Medulla oblongata (tissue), 1 donor: Measurements from ENCODE around the gene SIK3.
"Not testable (repeated sequence)": the region's sequence is repeated elsewhere in the genome, so short reads cannot be mapped to it uniquely, and the experiment has no call there.

Experiments
- DNase-seq: peaks from one replicate; pipeline ENCODE4 v3.0.0-alpha.2; 2015; ENCODE audit errors: extremely low spot score

The SIK3 gene

DNA sequence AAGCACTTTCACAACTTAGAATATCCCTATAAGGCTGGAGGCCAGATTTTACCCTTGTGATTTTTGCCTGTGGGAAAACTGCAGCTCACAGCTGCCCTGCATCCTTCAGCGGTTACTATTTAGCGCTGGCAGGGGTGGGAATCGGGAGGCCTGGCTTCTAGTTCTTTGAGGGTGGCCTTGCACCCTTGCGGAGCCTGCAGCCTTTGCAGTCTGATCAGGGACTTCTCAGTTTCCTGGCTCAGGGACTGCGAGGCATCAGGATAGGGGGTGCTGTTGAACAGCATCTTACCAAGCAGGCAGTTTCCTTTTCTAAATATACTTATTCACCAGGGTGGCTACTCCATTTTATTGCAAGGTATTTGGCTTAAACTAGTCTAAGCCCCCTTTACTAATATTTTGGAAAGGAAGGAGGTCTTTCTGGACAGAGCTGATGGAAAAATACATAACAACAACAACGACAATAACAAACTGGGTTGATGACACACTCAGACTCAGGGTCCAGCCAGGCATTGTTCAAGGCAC, 257.9 kb downstream of the SIK3 start:
- DNase-seq = peak; percentile 52

DNA sequence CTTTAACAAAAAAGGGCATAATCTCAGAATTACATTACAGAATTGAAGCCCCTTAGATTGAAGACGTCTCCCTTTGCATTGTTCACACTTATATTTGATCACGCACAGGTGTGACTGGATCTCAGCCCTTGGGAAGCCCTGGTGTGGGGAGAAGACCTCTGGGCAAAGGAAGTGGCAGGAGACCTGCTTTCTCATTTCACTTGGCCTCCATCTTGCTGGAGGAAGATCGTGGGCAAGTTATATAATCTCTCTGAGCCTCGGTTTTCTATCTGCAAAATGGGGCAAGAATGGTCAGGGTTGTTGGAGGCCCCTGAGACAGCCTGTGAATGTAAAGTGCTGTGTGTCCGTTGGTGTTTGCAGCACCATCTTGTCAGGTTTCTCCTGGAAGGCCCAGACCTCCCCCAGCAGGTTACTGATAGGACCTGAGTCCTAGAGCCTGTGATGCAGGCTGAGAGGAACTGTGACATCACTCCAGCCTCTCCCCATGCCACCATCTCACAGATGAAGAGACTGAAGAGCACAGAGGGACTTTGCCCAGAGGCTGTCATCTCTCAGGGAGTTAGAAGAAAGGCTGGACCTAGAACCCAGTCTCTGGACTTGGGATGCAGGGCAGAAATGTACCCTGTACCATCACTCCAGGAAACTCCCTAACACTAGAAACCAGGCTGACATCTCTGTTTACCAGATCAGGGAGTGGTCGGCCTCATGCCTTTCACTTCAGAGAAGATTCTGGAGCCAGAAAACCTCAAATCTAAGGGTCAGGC, 259.7 kb downstream of the SIK3 start:
- DNase-seq = no peak

DNA sequence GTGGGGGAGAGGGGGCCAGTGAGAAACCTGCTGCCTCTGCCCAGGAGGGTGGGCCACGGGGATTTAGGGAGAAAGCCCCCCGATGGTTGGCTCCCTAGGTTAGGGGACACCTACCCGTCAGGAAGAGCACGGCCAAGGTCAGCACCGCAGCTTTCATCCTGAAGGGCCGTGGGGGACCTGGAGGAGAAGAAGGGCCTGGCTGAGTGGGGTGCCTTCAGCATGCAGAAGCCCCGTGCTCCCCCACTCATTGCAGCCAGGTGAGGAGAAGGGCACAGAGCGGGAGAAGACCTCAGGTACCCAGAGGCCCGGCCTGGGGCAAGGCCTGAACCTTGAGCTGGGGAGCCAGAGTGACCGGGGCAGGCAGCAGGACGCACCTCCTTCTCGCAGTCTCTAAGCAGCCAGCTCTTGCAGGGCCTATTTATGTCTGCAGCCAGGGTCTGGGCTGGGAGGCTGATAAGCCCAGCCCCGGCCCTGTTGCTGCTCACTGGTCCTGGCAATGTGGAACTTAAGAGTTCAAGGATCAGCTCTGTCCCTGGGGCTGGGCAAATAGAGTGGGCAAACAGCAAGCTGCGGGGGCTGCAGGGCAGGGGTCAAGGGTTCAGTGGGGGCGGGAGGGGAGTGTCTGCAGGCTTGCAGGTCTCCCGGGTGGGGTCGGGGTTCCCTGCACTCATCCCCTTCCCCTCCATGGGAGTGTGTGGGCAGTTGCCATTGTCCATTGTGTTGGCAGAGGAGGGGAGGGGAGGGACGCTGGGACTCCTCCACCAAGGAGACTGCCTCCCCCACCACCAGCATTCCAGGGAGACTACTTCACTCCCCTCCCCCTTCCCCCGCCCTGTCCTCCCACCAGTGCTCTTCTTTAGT, 260.8 kb downstream of the SIK3 start, which contains the start of gene APOA1:
Gene APOA1, minus strand, starts transcription at position 392 of the 861 bp plus-strand sequence. Its CDS starts 235 bp downstream, at position 157.
- DNase-seq = no peak

DNA sequence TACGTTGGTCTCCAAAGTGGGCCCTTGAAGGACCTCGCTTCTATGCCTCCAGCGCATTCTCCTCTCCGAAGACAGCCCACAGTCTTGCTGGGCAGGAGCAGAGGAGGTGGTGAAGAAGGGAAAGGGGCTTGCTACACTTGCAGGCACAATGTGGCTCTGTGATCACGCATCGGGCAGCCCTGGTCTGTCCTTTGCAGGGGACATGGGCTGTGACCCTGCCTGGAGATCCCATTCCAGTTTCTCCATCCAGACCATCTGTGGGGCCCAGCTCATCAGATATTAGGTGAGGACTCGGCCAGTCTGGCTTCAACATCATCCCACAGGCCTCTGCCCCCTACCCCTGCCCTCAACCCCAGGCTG, 261.6 kb downstream of the SIK3 start:
- DNase-seq = no peak

DNA sequence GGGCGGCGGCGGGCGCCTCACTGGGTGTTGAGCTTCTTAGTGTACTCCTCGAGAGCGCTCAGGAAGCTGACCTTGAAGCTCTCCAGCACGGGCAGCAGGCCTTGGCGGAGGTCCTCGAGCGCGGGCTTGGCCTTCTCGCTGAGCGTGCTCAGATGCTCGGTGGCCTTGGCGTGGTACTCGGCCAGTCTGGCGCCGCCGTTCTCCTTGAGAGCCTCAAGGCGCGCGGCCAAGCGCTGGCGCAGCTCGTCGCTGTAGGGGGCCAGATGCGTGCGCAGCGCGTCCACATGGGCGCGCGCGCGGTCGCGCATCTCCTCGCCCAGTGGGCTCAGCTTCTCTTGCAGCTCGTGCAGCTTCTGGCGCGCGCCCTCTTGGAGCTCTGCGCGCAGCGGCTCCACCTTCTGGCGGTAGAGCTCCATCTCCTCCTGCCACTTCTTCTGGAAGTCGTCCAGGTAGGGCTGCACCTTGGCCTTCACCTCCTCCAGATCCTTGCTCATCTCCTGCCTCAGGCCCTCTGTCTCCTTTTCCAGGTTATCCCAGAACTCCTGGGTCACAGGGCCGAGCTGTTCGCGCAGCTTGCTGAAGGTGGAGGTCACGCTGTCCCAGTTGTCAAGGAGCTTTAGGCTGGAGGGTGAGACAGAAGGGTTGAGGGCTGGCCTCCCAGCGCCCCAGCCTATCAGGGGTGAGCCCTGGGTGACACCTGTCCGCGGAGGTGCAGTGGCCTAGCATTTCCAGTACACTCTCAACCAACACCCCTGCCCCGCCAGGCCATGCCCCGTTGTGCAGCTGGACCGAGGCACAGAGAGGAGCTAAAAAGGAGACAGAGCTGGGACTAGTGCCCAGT, 262.2 kb downstream of the SIK3 start:
- DNase-seq = peak; percentile 88

DNA sequence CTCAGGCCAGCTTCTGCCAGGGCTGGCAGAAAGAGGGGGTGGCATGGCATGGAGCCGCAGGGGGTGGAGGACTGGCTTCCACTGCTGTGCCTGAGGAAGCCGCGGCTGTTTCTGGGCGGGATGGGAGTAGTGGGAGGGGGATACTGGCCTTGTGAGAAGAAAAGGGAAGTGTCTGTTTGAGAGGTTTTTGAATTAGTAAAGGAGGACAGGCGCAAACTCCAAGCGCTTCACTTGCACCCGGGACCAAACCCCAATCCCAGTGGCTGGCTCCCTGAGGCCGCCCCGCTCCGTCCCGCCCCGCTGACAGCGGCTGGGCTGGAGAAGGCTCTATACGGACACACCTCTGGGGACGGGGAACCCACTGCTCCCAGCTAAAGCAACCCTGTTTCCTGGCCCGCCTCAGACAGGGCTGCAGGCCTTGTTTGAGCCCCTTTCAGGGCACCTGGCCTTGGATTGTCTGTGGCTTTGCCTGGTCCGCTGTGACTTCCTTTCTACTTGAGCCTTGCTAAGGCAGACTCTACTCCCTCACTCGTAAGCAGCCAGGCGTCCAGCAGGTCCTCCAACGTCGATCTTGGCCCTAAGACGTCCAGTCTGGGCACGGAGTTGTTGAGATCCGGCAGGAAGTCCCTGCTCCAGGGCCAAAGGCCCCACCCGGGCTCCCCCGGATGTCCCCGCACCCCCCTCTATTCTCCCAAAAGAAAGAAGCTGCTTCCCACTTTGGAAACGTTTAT, 263.0 kb downstream of the SIK3 start:
- peak; percentile 26 for DNase-seq

DNA sequence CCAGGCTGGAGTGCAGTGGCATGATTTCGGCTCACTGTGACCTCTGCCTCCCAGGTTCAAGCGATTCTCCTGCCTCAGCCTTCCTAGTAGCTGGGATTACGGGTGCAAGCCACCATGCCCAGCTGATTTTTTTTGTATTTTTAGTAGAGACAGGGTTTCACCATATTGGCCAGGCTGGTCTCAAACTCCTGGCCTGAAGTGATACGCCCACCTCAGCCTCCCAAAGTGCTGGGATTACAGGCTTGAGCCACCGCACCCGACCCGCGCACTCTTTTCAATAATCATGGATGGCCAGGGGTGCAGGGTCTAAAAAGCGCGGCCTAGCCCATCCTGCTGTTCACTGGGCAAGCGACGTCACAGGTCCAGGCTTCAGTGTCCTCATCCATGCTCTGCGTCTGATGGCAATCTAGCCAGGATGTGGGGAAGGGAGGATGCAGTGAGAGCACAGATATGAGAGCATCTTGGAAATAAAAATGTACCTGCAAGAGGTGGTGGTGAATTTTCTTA, 263.6 kb downstream of the SIK3 start:
- not testable (repeated sequence) for DNase-seq

DNA sequence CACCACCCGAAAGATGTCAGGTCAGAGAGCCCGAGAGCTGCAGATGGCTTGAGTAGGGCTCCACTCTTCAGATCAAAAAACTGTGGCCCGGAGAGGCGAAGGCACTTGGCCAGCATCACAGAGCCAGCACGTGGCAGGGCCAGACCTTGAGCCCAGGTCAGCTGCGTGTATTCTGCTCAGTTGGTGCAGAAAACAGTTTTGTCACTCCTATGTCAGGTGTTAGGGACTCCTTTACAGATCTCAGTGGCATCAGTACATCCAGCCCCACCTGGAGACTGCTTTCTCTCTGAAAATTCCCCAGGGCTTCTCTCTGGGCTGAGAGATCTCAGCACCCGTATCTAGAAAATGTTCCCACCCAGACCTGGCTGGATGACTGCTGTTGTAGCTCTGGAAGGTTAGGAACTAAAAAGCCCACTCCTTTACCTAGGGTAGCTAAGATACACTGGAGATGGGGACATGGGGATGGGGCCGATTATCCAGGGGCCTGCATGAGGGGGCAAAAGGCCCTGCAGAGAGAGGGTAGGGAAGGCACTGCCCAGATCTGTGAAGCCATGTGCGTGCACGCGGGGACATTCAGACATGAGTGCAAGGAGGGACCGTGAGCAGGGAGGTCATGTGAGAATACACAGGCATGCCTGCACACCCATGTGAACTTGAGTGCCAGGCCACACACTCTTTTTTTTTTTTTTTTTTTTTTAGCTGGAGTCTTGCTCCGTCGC, 264.3 kb downstream of the SIK3 start:
- DNase-seq = no peak

DNA sequence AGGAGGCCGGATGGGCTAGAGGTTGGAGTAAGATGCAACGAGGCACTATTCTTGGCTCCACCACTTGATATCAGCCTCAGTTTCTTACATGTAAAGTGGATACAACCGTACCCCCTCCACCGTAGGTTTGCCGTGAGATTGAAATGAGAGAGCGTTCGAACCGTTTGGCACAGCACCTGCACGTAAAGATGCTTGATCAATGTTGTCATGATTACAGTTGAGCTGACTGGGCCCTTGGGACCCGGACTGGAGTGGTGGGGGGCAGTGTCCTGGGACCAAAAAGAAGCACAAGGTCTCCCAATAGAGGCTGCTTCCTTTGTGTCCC, 264.8 kb downstream of the SIK3 start:
- DNase-seq = no peak

DNA sequence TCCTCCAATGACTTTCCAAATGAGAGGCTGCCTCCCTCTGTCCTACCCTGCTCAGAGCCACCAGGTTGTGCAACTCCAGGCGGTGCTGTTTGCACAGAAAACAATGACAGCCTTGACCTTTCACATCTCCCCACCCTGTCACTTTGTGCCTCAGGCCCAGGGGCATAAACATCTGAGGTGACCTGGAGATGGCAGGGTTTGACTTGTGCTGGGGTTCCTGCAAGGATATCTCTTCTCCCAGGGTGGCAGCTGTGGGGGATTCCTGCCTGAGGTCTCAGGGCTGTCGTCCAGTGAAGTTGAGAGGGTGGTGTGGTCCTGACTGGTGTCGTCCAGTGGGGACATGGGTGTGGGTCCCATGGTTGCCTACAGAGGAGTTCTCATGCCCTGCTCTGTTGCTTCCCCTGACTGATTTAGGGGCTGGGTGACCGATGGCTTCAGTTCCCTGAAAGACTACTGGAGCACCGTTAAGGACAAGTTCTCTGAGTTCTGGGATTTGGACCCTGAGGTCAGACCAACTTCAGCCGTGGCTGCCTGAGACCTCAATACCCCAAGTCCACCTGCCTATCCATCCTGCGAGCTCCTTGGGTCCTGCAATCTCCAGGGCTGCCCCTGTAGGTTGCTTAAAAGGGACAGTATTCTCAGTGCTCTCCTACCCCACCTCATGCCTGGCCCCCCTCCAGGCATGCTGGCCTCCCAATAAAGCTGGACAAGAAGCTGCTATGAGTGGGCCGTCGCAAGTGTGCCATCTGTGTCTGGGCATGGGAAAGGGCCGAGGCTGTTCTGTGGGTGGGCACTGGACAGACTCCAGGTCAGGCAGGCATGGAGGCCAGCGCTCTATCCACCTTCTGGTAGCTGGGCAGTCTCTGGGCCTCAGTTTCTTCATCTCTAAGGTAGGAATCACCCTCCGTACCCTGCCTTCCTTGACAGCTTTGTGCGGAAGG, 265.6 kb downstream of the SIK3 start:
- DNase-seq = no peak

DNA sequence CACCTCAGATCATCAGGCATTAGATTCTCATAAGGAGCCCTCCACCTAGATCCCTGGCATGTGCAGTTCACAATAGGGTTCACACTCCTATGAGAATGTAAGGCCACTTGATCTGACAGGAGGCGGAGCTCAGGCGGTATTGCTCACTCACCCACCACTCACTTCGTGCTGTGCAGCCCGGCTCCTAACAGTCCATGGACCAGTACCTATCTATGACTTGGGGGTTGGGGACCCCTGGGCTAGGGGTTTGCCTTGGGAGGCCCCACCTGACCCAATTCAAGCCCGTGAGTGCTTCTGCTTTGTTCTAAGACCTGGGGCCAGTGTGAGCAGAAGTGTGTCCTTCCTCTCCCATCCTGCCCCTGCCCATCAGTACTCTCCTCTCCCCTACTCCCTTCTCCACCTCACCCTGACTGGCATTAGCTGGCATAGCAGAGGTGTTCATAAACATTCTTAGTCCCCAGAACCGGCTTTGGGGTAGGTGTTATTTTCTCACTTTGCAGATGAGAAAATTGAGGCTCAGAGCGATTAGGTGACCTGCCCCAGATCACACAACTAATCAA, 266.4 kb downstream of the SIK3 start:
- no peak for DNase-seq

DNA sequence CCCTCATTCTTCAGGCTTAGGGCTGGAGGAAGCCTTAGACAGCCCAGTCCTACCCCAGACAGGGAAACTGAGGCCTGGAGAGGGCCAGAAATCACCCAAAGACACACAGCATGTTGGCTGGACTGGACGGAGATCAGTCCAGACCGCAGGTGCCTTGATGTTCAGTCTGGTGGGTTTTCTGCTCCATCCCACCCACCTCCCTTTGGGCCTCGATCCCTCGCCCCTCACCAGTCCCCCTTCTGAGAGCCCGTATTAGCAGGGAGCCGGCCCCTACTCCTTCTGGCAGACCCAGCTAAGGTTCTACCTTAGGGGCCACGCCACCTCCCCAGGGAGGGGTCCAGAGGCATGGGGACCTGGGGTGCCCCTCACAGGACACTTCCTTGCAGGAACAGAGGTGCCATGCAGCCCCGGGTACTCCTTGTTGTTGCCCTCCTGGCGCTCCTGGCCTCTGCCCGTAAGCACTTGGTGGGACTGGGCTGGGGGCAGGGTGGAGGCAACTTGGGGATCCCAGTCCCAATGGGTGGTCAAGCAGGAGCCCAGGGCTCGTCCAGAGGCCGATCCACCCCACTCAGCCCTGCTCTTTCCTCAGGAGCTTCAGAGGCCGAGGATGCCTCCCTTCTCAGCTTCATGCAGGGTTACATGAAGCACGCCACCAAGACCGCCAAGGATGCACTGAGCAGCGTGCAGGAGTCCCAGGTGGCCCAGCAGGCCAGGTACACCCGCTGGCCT, 267.9 kb downstream of the SIK3 start:
- DNase-seq = no peak

DNA sequence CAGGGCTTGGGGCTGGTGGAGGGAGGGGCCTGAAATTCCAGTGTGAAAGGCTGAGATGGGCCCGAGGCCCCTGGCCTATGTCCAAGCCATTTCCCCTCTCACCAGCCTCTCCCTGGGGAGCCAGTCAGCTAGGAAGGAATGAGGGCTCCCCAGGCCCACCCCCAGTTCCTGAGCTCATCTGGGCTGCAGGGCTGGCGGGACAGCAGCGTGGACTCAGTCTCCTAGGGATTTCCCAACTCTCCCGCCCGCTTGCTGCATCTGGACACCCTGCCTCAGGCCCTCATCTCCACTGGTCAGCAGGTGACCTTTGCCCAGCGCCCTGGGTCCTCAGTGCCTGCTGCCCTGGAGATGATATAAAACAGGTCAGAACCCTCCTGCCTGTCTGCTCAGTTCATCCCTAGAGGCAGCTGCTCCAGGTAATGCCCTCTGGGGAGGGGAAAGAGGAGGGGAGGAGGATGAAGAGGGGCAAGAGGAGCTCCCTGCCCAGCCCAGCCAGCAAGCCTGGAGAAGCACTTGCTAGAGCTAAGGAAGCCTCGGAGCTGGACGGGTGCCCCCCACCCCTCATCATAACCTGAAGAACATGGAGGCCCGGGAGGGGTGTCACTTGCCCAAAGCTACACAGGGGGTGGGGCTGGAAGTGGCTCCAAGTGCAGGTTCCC, 268.6 kb downstream of the SIK3 start, which contains the start of gene APOC3:
Gene APOC3, plus strand, starts transcription at position 383 of the 659 bp plus-strand sequence. CDS start 676 bp downstream, outside the sequence.
- DNase-seq = no peak

DNA sequence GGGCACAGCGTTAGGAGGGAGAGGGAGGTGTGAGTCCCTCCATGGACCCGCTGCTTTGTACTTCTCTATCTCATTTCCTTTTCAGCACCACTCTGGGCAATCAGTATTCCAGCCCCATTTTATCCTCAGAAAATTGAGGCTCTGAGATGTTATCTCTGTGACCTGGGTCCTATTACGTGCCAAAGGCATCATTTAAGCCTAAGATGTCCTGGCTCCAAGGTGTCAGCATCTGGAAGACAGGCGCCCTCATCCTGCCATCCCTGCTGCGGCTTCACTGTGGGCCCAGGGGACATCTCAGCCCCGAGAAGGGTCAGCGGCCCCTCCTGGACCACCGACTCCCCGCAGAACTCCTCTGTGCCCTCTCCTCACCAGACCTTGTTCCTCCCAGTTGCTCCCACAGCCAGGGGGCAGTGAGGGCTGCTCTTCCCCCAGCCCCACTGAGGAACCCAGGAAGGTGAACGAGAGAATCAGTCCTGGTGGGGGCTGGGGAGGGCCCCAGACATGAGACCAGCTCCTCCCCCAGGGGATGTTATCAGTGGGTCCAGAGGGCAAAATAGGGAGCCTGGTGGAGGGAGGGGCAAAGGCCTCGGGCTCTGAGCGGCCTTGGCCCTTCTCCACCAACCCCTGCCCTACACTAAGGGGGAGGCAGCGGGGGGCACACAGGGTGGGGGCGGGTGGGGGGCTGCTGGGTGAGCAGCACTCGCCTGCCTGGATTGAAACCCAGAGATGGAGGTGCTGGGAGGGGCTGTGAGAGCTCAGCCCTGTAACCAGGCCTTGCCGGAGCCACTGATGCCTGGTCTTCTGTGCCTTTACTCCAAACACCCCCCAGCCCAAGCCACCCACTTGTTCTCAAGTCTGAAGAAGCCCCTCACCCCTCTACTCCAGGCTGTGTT, 269.4 kb downstream of the SIK3 start:
- no peak for DNase-seq

DNA sequence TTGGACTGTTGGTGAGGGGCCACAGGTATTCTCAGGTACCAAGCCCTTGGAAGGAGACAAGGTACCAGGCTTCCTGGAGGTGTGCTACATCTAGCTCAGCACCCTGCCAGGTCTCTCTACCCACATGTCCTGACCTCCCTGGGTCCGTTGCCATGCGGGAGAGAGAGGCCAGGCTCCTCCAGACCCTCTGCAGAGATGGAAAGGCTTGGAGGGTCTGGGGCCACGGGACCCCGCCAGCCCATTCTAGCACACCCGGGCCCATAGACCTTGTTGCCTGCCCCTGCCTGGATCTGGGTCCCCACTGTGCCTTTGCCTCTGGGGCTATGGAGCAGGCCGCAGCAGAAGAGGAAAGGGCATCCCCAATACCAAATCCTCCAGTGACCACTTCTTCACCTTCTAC, 270.8 kb downstream of the SIK3 start:
- no peak for DNase-seq

DNA sequence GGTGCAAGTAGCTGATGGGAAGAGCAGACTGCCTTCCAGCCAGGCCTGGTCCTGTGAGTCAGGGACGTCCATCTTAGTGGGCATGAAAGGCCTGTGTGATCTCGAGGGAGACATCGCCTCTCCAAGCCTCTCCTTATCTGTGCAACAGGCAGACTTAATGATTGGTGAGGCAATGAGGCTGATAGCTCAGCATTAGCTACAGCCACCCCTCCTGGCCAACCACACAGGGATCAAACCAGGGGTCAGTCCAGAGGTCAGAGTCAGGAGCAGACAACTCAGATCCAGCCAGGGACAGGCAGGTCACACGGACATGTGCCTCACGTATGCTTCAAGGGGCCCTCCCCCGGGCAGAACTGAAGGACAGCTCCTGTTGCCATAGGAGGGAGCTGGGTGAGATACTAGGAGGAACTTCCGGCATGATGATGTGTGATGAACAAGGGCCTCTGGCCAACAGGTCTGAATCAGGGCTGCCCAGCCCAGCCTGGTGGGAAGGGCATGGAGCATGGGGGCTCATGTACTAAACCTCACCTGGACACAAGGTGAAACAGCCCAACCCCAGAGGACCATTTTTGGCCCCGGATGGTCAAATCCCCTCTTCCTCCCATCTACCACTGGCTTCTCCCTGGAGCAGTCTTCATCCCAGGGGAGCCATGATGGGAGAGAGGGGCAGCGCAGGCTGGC, 271.3 kb downstream of the SIK3 start:
- no peak for DNase-seq
